Neural progenitor cell (in vitro differentiated cells): Measurements from ENCODE around the gene SH2D3A. TPM values are rescaled to one million over a fixed set of nuclear protein-coding genes. Genes with fewer than 3 reads are reported as not detected.
"Not testable (repeated sequence)": the region's sequence is repeated elsewhere in the genome, so short reads cannot be mapped to it uniquely, and the experiment has no call there.

Experiments used
- DNase-seq: peaks from one replicate; pipeline ENCODE4 v3.0.0-alpha.2; 2016; ENCODE audit warnings: low spot score
- H2AFZ ChIP-seq: fragments of 200-600 bp; sonication (generic); replicated peaks from 2 replicates; pipeline ENCODE4 v1.6.1; 2016; ENCODE audit warnings: antibody characterized with exemption
- H3F3A ChIP-seq: fragments of 200-600 bp; sonication (generic); 2 replicates; pipeline ENCODE4 v1.6.1; 2016; ENCODE audit warnings: antibody characterized with exemption, low read depth
- H3K27ac ChIP-seq: fragments of 200-600 bp; sonication (generic); 2 replicates; pipeline ENCODE4 v1.5.1; 2016; ENCODE audit warnings: mild to moderate bottlenecking
- H3K27me3 ChIP-seq: fragments of 200-600 bp; sonication (generic); 2 replicates; pipeline ENCODE4 v1.6.1; 2016; ENCODE audit warnings: mild to moderate bottlenecking, moderate library complexity
- H3K36me3 ChIP-seq: fragments of 200-600 bp; sonication (generic); 2 replicates; pipeline ENCODE4 v1.5.1; 2016
- H3K4me1 ChIP-seq: fragments of 200-600 bp; sonication (generic); 2 replicates; pipeline ENCODE4 v1.6.1; 2016; ENCODE audit warnings: mixed run types
- H3K4me2 ChIP-seq: fragments of 200-600 bp; sonication (generic); 2 replicates; pipeline ENCODE4 v1.6.1; 2016
- H3K4me3 ChIP-seq: fragments of 200-600 bp; sonication (generic); 2 replicates; pipeline ENCODE4 v1.5.1; 2016
- H3K79me2 ChIP-seq: fragments of 200-600 bp; sonication (generic); 2 replicates; pipeline ENCODE4 v1.6.1; 2016; ENCODE audit warnings: low read depth
- H3K9ac ChIP-seq: fragments of 200-600 bp; sonication (generic); 2 replicates; pipeline ENCODE4 v1.6.1; 2016
- H3K9me3 ChIP-seq: fragments of 200-600 bp; sonication (generic); 2 replicates; pipeline ENCODE4 v1.5.1; 2016; ENCODE audit warnings: low read depth
- H4K20me1 ChIP-seq: fragments of 200-600 bp; sonication (generic); 2 replicates; pipeline ENCODE4 v1.6.1; 2016; ENCODE audit warnings: low read depth
- H3K27ac Mint-ChIP-seq: 3 replicates; pipeline ENCODE4 v1.8.0; 2021; ENCODE audit warnings: mixed read lengths
- H3K27me3 Mint-ChIP-seq: 2 replicates; pipeline ENCODE4 v1.8.0; 2022; ENCODE audit warnings: low read depth, mild to moderate bottlenecking, inconsistent platforms, moderate library complexity, mixed read lengths; ENCODE audit not compliant: insufficient read depth
- H3K36me3 Mint-ChIP-seq: 3 replicates; pipeline ENCODE4 v1.8.0; 2021; ENCODE audit warnings: mixed read lengths
- H3K4me1 Mint-ChIP-seq: 3 replicates; pipeline ENCODE4 v1.8.0; 2021; ENCODE audit warnings: mixed read lengths
- H3K4me3 Mint-ChIP-seq: 3 replicates; pipeline ENCODE4 v1.8.0; 2021; ENCODE audit warnings: mild to moderate bottlenecking, moderate library complexity, mixed read lengths
- H3K9me3 Mint-ChIP-seq: 3 replicates; pipeline ENCODE4 v1.8.0; 2020; ENCODE audit warnings: mixed read lengths
- EZH2 ChIP-seq: fragments of 200-600 bp; sonication (generic); IDR thresholded peaks from 2 replicates; pipeline ENCODE4 v1.6.1; 2017; ENCODE audit warnings: antibody characterized with exemption, mild to moderate bottlenecking, moderate library complexity
- EZH2phosphoT487 ChIP-seq: fragments of 200-600 bp; sonication (generic); IDR thresholded peaks from 2 replicates; pipeline ENCODE4 v1.6.1; 2017; ENCODE audit warnings: antibody characterized with exemption
- total RNA-seq: library from RNA; depleted of rRNA; stranded (reverse); fragments of >200 nt; gene quantifications from 2 replicates; pipeline ENCODE4 v1.2.3, GENCODE V29; 2015; ENCODE audit warnings: low replicate concordance
- TF ChIP-seq, protein P1 (sequence below): fragments of 200-600 bp; sonication (generic); IDR thresholded peaks from 2 replicates; pipeline ENCODE4 v1.5.1; 2017; ENCODE audit warnings: antibody characterized with exemption, mild to moderate bottlenecking

SH2D3A gene
- total RNA-seq, 1 donor from 2014 or later, result 0.65 TPM

- DNase-seq, result no peak
- Histone ChIP-seq H4K20me1 (no peaks in the 10 kb centered on the region), H3K4me2 (no peak within 1 kb of the TSS), H3F3A (peaks cover 22% of the 10 kb centered on the region), H3K9ac (no peak within 1 kb of the TSS), H3K4me1 (no peaks in the 10 kb centered on the region), H3K4me3 (no peak within 1 kb of the TSS), H3K36me3 (no peaks in the 10 kb centered on the region), H3K27ac (no peak within 1 kb of the TSS), H3K27me3 (peaks cover under 1% of the 10 kb centered on the region), H3K79me2 (no peaks in the 10 kb centered on the region), H2AFZ (peak within 1 kb of the TSS; percentile 68), H3K9me3 (no peaks in the 10 kb centered on the region)
- Mint-ChIP-seq H3K4me1 (peaks cover 5% of the 10 kb centered on the region), H3K27ac (peak within 1 kb of the TSS; percentile 53), H3K4me3 (no peak within 1 kb of the TSS), H3K9me3 (peaks cover 9% of the 10 kb centered on the region), H3K36me3 (no peaks in the 10 kb centered on the region), H3K27me3 (peaks cover 24% of the 10 kb centered on the region)
- TF ChIP-seq, protein P1, sequence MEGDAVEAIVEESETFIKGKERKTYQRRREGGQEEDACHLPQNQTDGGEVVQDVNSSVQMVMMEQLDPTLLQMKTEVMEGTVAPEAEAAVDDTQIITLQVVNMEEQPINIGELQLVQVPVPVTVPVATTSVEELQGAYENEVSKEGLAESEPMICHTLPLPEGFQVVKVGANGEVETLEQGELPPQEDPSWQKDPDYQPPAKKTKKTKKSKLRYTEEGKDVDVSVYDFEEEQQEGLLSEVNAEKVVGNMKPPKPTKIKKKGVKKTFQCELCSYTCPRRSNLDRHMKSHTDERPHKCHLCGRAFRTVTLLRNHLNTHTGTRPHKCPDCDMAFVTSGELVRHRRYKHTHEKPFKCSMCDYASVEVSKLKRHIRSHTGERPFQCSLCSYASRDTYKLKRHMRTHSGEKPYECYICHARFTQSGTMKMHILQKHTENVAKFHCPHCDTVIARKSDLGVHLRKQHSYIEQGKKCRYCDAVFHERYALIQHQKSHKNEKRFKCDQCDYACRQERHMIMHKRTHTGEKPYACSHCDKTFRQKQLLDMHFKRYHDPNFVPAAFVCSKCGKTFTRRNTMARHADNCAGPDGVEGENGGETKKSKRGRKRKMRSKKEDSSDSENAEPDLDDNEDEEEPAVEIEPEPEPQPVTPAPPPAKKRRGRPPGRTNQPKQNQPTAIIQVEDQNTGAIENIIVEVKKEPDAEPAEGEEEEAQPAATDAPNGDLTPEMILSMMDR, result no peak
- TF ChIP-seq EZH2 (no peak), EZH2phosphoT487 (no peak)
These were observed 5.0 kb upstream of the SH2D3A start, which contains the start of gene VAV1 for GRCh38 chr19:6772028-6772865. Gene VAV1, plus strand, starts transcription at chr19:6772708. Its CDS starts 100 bp downstream, at chr19:6772808.

DNA sequence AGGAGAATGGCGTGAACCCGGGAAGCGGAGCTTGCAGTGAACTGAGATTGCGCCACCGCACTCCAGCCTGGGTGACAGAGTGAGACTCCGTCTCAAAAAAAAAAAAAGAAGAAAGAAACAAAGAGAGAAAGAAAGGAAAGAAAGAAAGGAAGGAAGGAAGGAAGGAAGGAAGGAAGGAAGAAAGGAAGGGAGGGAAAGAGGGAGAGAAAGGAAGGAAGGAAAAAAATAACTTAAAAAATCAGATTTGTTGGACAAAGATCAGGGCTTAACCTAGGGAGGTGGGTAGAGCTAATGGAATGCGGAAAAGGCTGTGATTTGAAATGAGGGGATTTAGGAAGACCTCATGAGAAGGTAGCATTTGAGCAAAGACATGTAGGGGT, 4.4 kb upstream of the SH2D3A start:
- not testable (repeated sequence) for H3K27ac Mint-ChIP-seq, H3K9ac ChIP-seq, H3K79me2 ChIP-seq, H3K4me3 Mint-ChIP-seq, H3K4me1 ChIP-seq, H3K4me3 ChIP-seq, H4K20me1 ChIP-seq, H3K4me2 ChIP-seq, DNase-seq, H3K36me3 Mint-ChIP-seq, H3K4me1 Mint-ChIP-seq, H3K9me3 ChIP-seq, H3K9me3 Mint-ChIP-seq, H3K27me3 ChIP-seq, H2AFZ ChIP-seq, H3K36me3 ChIP-seq, H3K27ac ChIP-seq
- peaks cover 24% of the 10 kb centered on the region for H3F3A ChIP-seq
- peaks cover 29% of the 10 kb centered on the region for H3K27me3 Mint-ChIP-seq

GRCh38 chr19:6769006-6769619, 1.9 kb upstream of the SH2D3A start:
- no peaks in the 10 kb centered on the region for H3K36me3 Mint-ChIP-seq
- DNase-seq, result peak; percentile 64
- no peaks in the 10 kb centered on the region for H3K79me2 ChIP-seq
- H3K9me3 ChIP-seq, result no peaks in the 10 kb centered on the region
- no peak overlapping the region for H3K27ac ChIP-seq
- H3K4me3 ChIP-seq, result no peak overlapping the region
- H3K4me2 ChIP-seq, result no peak overlapping the region
- H3K27me3 ChIP-seq, result peaks cover 22% of the 10 kb centered on the region
- peaks cover 37% of the 10 kb centered on the region for H3K27me3 Mint-ChIP-seq
- TF ChIP-seq EZH2 (no peak), EZH2phosphoT487 (no peak)
- TF ChIP-seq, protein P1, result peak; percentile 62
- no peaks in the 10 kb centered on the region for H3K4me1 ChIP-seq
- no peaks in the 10 kb centered on the region for H4K20me1 ChIP-seq
- H3K9ac ChIP-seq, result no peak overlapping the region
- H3K27ac Mint-ChIP-seq, result no peak overlapping the region
- no peak overlapping the region for H2AFZ ChIP-seq
- no peak overlapping the region for H3K4me3 Mint-ChIP-seq
- H3K36me3 ChIP-seq, result no peaks in the 10 kb centered on the region
- H3F3A ChIP-seq, result peaks cover 21% of the 10 kb centered on the region
- no peaks in the 10 kb centered on the region for H3K9me3 Mint-ChIP-seq
- peaks cover 9% of the 10 kb centered on the region for H3K4me1 Mint-ChIP-seq
